ENCODE data around the gene EXT2.

GRCh38 chr11:44252999-44253602 is 157.6 kb downstream of the EXT2 start:
- TF ChIP-seq POLR2A (IDR thresholded peaks at IDR 0.05) = no peak
- TF ChIP-seq CTCF (IDR thresholded peaks at IDR 0.05) = no peak
